ENCODE data around the gene ATXN1. TPM values are rescaled to one million over a fixed set of nuclear protein-coding genes. Genes with fewer than 3 reads are reported as not detected.
A peak's percentile ranks its signal among the peaks of the same experiment; 100 is the strongest.

The ATXN1 gene
- total RNA-seq, 1 donor: 45.3 TPM

GRCh38 chr6:16698997-16699868 is 62.0 kb downstream of the ATXN1 start:
- DNase-seq (ENCODE audit: low read depth): peak; percentile 71
- TF ChIP-seq, protein P1, sequence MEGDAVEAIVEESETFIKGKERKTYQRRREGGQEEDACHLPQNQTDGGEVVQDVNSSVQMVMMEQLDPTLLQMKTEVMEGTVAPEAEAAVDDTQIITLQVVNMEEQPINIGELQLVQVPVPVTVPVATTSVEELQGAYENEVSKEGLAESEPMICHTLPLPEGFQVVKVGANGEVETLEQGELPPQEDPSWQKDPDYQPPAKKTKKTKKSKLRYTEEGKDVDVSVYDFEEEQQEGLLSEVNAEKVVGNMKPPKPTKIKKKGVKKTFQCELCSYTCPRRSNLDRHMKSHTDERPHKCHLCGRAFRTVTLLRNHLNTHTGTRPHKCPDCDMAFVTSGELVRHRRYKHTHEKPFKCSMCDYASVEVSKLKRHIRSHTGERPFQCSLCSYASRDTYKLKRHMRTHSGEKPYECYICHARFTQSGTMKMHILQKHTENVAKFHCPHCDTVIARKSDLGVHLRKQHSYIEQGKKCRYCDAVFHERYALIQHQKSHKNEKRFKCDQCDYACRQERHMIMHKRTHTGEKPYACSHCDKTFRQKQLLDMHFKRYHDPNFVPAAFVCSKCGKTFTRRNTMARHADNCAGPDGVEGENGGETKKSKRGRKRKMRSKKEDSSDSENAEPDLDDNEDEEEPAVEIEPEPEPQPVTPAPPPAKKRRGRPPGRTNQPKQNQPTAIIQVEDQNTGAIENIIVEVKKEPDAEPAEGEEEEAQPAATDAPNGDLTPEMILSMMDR (IDR thresholded peaks at IDR 0.05; ENCODE audit: insufficient read depth, low read depth, low read length): no peak
- H3K4me3 ChIP-seq (ENCODE audit: low read depth, low read length): no peak overlapping the region

GRCh38 chr6:16698162-16698533 is 63.1 kb downstream of the ATXN1 start:
- DNase-seq (ENCODE audit: low read depth): no peak
- H3K4me3 ChIP-seq (ENCODE audit: low read depth, low read length): no peak overlapping the region
- TF ChIP-seq, protein P1 (IDR thresholded peaks at IDR 0.05; ENCODE audit: insufficient read depth, low read depth, low read length): no peak

DNA sequence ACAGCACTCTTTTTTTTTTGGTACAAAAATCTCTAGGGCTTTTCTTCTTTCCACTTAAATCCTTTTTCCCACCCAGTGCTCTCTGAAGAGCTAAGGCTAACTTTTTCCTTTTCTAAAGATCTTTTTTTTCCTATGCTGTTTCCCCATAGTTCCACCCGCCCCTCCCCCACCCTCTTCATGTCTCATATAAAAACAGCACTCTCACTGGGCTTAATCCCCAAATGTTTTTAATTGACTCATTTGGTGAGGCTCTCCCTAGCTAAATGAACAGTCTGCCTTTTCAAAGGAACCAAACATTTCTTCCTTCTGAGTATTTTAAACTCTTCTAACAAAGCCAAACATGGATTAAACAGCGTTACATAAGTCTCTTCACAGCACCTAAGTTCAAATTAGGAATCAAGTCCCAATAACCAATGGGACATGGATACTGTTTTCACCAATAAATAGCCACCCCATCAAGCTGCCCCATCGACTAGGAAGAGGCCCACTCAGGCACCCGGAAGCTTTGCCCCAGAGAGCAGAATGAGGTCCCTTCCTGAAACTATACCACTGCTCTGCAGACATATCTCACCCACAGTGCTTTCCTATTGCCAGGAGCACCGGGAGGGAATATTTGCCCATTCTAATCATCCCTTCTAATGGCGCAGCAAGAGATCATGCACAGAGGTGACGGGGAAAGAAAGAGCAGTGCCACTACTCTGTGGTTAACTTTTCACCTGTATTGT is 63.7 kb downstream of the ATXN1 start:
- TF ChIP-seq, protein P1 (IDR thresholded peaks at IDR 0.05; ENCODE audit: insufficient read depth, low read depth, low read length): no peak

GRCh38 chr6:16696496-16696895 is 64.8 kb downstream of the ATXN1 start:
- TF ChIP-seq, protein P1 (IDR thresholded peaks at IDR 0.05; ENCODE audit: insufficient read depth, low read depth, low read length): no peak
- no peak overlapping the region for H3K4me3 ChIP-seq (ENCODE audit: low read depth, low read length)
- no peak for DNase-seq (ENCODE audit: low read depth)

More for the DNA sequence above, 63.7 kb downstream of the ATXN1 start:
- no peak for DNase-seq (ENCODE audit: low read depth)
- H3K4me3 ChIP-seq (ENCODE audit: low read depth, low read length): no peak overlapping the region

GRCh38 chr6:16694781-16695578 is 66.3 kb downstream of the ATXN1 start:
- no peak overlapping the region for H3K4me3 ChIP-seq (ENCODE audit: low read depth, low read length)
- TF ChIP-seq, protein P1 (IDR thresholded peaks at IDR 0.05; ENCODE audit: insufficient read depth, low read depth, low read length): no peak
- DNase-seq (ENCODE audit: low read depth): no peak

GRCh38 chr6:16691324-16691723 is 69.9 kb downstream of the ATXN1 start:
- no peak overlapping the region for H3K4me3 ChIP-seq (ENCODE audit: low read depth, low read length)
- TF ChIP-seq, protein P1 (IDR thresholded peaks at IDR 0.05; ENCODE audit: insufficient read depth, low read depth, low read length): no peak
- DNase-seq (ENCODE audit: low read depth): no peak
